Measurements from ENCODE around the gene SLC35F3. TPM values are rescaled to one million over a fixed set of nuclear protein-coding genes. Genes with fewer than 3 reads are reported as not detected.

Gene SLC35F3
- total and polyA plus RNA-seq, 9 of the 15 experiments (the other 6 are each of a cell fraction or from before 2014, with no cell fraction given), result 0.04 to 0.07 (median 0.04) TPM; not detected in 6

DNA sequence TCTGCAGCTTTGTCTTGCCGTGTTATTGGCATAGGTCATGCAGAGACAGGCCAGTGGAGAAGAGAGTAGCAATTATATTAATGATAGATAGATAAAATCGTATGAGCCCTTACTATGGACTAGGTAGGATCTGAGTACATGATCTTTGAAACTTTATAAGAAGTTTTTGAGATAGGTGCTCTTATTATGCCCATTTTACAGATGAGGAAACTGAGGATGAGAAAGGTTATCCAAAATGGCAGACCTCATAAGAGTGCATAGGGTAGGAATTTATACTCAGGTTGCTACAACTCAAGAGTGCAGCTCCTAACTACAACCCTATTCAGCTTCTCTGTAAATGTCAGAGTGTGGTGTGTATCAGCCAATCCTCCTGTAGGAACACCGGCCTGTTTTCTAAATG lies 89.6 kb downstream of the SLC35F3 start:
- POLR2A ChIA-PET, result no interaction called here
- BruUV-seq (replicated peaks), result no TSS peak
- no peak for DNase-seq (ENCODE audit: extremely low read depth in 1 of 4, low spot score in 3 of 4)

DNA sequence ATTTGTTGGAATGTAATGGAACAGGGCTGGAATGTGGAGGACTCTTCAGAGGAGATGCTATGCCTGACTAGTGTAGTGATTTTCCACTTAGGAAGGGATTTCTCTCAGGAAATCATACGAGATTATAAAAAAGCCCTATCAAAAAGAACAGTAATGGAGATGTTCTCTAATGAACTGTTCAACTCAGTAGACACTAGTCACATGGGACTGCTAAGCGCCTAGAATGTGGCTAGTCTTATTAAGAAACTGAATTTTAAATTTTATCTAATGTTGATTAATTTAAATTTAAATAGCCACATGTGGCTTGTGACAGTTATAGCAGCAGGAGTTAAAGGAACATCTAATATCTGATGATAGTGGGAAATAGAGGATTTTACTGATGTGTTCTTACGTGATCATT lies 94.0 kb downstream of the SLC35F3 start:
- intact Hi-C loops (cut with micrococcal nuclease), result no loop called here
- FAIRE-seq (no peak), DNase-seq (ENCODE audit: extremely low read depth in 1 of 4, low spot score in 3 of 4) (no peak)
- no peak for TF ChIP-seq PTRF (tag; IDR thresholded peaks at IDR 0.05)
- TF ChIP-seq, protein P1, sequence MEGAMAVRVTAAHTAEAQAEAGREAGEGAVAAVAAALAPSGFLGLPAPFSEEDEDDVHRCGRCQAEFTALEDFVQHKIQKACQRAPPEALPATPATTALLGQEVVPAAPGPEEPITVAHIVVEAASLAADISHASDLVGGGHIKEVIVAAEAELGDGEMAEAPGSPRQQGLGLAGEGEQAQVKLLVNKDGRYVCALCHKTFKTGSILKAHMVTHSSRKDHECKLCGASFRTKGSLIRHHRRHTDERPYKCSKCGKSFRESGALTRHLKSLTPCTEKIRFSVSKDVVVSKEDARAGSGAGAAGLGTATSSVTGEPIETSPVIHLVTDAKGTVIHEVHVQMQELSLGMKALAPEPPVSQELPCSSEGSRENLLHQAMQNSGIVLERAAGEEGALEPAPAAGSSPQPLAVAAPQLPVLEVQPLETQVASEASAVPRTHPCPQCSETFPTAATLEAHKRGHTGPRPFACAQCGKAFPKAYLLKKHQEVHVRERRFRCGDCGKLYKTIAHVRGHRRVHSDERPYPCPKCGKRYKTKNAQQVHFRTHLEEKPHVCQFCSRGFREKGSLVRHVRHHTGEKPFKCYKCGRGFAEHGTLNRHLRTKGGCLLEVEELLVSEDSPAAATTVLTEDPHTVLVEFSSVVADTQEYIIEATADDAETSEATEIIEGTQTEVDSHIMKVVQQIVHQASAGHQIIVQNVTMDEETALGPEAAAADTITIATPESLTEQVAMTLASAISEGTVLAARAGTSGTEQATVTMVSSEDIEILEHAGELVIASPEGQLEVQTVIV (CRISPR knock-in tag; IDR thresholded peaks at IDR 0.05; ENCODE audit: borderline replicate concordance), result no peak
- TF ChIP-seq SMAD3 (CRISPR knock-in tag; conservative IDR thresholded peaks at IDR 0.05), result no peak
- TF ChIP-seq, protein P2, sequence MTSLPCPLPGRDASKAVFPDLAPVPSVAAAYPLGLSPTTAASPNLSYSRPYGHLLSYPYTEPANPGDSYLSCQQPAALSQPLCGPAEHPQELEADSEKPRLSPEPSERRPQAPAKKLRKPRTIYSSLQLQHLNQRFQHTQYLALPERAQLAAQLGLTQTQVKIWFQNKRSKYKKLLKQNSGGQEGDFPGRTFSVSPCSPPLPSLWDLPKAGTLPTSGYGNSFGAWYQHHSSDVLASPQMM (CRISPR knock-in tag; IDR thresholded peaks at IDR 0.05), result no peak
- TF ChIP-seq, protein P3, sequence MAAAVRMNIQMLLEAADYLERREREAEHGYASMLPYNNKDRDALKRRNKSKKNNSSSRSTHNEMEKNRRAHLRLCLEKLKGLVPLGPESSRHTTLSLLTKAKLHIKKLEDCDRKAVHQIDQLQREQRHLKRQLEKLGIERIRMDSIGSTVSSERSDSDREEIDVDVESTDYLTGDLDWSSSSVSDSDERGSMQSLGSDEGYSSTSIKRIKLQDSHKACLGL (CRISPR knock-in tag; IDR thresholded peaks at IDR 0.05; ENCODE audit: borderline replicate concordance, poor library complexity, severe bottlenecking), result no peak
- TF ChIP-seq, protein P4, sequence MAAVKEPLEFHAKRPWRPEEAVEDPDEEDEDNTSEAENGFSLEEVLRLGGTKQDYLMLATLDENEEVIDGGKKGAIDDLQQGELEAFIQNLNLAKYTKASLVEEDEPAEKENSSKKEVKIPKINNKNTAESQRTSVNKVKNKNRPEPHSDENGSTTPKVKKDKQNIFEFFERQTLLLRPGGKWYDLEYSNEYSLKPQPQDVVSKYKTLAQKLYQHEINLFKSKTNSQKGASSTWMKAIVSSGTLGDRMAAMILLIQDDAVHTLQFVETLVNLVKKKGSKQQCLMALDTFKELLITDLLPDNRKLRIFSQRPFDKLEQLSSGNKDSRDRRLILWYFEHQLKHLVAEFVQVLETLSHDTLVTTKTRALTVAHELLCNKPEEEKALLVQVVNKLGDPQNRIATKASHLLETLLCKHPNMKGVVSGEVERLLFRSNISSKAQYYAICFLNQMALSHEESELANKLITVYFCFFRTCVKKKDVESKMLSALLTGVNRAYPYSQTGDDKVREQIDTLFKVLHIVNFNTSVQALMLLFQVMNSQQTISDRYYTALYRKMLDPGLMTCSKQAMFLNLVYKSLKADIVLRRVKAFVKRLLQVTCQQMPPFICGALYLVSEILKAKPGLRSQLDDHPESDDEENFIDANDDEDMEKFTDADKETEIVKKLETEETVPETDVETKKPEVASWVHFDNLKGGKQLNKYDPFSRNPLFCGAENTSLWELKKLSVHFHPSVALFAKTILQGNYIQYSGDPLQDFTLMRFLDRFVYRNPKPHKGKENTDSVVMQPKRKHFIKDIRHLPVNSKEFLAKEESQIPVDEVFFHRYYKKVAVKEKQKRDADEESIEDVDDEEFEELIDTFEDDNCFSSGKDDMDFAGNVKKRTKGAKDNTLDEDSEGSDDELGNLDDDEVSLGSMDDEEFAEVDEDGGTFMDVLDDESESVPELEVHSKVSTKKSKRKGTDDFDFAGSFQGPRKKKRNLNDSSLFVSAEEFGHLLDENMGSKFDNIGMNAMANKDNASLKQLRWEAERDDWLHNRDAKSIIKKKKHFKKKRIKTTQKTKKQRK (IDR thresholded peaks at IDR 0.05; ENCODE audit: borderline replicate concordance, low read depth, low read length), result no peak

More for the DNA sequence above, 89.6 kb downstream of the SLC35F3 start:
- Histone ChIP-seq H3K4me1 (replicated peaks in 1 of 2; ENCODE audit: control insufficient read depth in 2 of 2, insufficient read depth in 2 of 2, low read length in 2 of 2) (no peaks in the 10 kb centered on the region), H3K27me3 (ENCODE audit: control insufficient read depth in 2 of 2, insufficient read depth in 2 of 2, low read length in 2 of 2) (peaks cover 0 to 17% of the 10 kb centered on the region in 2 experiments; a peak in 2 of 5 replicates), H3K9me3 (replicated peaks; ENCODE audit: control insufficient read depth, insufficient read depth, low read depth, low read length) (no peaks in the 10 kb centered on the region), H3K9ac (ENCODE audit: insufficient read depth in 1 of 2, low read depth in 2 of 2, low read length in 2 of 2) (no peak overlapping the region), H3K4me3 (no peak overlapping the region), H2AFZ (ENCODE audit: low read depth, low read length) (no peak overlapping the region), H3K27ac (ENCODE audit: extremely low read depth, low read depth, low read length) (no peak overlapping the region), H3K36me3 (ENCODE audit: control insufficient read depth, insufficient read depth, low read length) (no peaks in the 10 kb centered on the region), H3K79me2 (ENCODE audit: control insufficient read depth, insufficient read depth, low read length) (no peaks in the 10 kb centered on the region), H4K20me1 (replicated peaks; ENCODE audit: control insufficient read depth, insufficient read depth, low read length) (no peaks in the 10 kb centered on the region), H3K9me1 (ENCODE audit: control insufficient read depth, insufficient read depth, low read length) (no peaks in the 10 kb centered on the region), H3K4me2 (ENCODE audit: insufficient read depth, low read length) (no peak overlapping the region)
- in situ Hi-C loops (cut with MboI) (no loop called here), intact Hi-C loops (cut with micrococcal nuclease) (no loop called here)
- FAIRE-seq, result no peak
- WGBS (ENCODE audit: insufficient coverage, low coverage, missing lambda C conversion rate), result 0% methylated on average over 3 of the region's 3 CpGs
- TF ChIP-seq NR2C1 (IDR thresholded peaks at IDR 0.05) (no peak), NR2C1 (tag; IDR thresholded peaks at IDR 0.05) (no peak), BCOR (IDR thresholded peaks at IDR 0.05) (peak; percentile 42), ESRRA (IDR thresholded peaks at IDR 0.05; ENCODE audit: borderline replicate concordance, low read depth) (peak; percentile 35; the same call in 1 of the 2 replicates), RBM25 (IDR thresholded peaks at IDR 0.05; ENCODE audit: low read depth, low read length, severe bottlenecking) (peak; percentile 86)
- ATAC-seq, result no peak
- CTCF ChIA-PET (ENCODE audit: low intra/inter-chr PET ratio), result no interaction called here

More for the DNA sequence above, 94.0 kb downstream of the SLC35F3 start:
- no peaks in the 10 kb centered on the region for H3K4me1 ChIP-seq (replicated peaks in 1 of 2; ENCODE audit: control insufficient read depth in 2 of 2, insufficient read depth in 2 of 2, low read length in 2 of 2)
- H3K9me1 ChIP-seq (ENCODE audit: control insufficient read depth, insufficient read depth, low read length), result no peaks in the 10 kb centered on the region
- CTCF ChIA-PET (ENCODE audit: low intra/inter-chr PET ratio), result no interaction called here
- no peaks in the 10 kb centered on the region for H3K36me3 ChIP-seq (ENCODE audit: control insufficient read depth, insufficient read depth, low read length)
- H3K79me2 ChIP-seq (ENCODE audit: control insufficient read depth, insufficient read depth, low read length), result no peaks in the 10 kb centered on the region
- in situ Hi-C loops (cut with MboI), result no loop called here
- BruUV-seq (replicated peaks), result no TSS peak
- no peaks in the 10 kb centered on the region for H4K20me1 ChIP-seq (replicated peaks; ENCODE audit: control insufficient read depth, insufficient read depth, low read length)
- no peak for ATAC-seq
- H2AFZ ChIP-seq (ENCODE audit: low read depth, low read length), result no peak overlapping the region
- H3K27ac ChIP-seq (ENCODE audit: extremely low read depth, low read depth, low read length), result no peak overlapping the region
- WGBS (ENCODE audit: insufficient coverage, low coverage, missing lambda C conversion rate), result 3% methylated on average over 3 of the region's 3 CpGs
- POLR2A ChIA-PET, result interaction anchor here (0.6 kb wide), 1 partner anchor 25 kb away, joined by 3 read pairs; no protein-coding TSS in a partner anchor
- H3K9ac ChIP-seq (ENCODE audit: insufficient read depth in 1 of 2, low read depth in 2 of 2, low read length in 2 of 2), result no peak overlapping the region
- peaks cover 8 to 16% of the 10 kb centered on the region in 2 experiments; a peak in 3 of 5 replicates for H3K27me3 ChIP-seq (ENCODE audit: control insufficient read depth in 2 of 2, insufficient read depth in 2 of 2, low read length in 2 of 2)
- H3K4me2 ChIP-seq (ENCODE audit: insufficient read depth, low read length), result no peak overlapping the region
- H3K9me3 ChIP-seq (replicated peaks; ENCODE audit: control insufficient read depth, insufficient read depth, low read depth, low read length), result no peaks in the 10 kb centered on the region
- H3K4me3 ChIP-seq, result no peak overlapping the region

All from K562 (cell line).